NCI-H446 treated with DMSO at 0.1 percent for 48 hours (cell line): ENCODE results near the gene FAM131B.

Source experiments
- DNase-seq: peaks from one replicate; lab custom pipeline; 2025; lab: John Stamatoyannopoulos, UW

The FAM131B gene

DNA sequence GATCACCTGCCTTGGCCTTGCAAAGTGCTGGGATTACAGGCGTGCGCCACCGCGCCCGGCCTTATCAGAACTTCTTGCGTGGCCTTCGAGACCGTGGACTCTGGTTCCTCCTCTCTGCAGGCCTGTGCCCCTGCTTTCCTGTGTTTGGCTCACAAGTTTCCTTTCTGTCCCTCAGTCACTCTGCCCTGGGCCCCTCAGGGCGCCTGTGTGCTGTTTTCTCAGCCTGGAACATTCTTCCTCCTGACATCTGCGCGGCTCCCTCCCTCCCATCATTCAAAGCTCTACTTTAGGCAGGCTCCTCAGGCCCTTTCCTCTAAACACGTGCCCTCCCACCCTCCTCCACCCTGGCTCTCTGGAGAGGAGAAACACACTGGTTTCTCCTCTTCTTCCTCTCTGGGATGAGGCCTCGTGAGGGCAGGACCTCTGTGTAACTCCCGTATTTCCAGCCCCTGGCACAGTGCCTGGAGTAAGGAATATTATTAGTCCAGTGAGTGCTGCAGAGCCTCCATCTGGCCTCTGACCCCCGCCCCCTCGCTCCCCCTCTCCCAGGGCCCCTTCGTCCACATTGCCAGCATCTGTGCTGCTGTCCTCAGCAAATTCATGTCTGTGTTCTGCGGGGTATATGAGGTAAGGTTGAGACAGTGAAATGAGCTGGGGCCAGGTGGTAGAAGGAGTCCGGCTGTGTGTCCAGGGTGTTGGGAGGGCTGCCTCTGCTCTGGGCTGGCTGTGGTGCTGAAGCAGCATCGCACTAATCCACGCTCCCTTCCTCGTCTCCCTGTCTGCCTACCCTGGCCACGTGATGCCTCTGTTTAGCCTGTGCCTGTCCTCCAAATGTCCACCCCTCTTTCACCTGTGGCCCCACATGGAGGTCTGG is 39.5 kb downstream of the FAM131B start:
- DNase-seq: no peak

DNA sequence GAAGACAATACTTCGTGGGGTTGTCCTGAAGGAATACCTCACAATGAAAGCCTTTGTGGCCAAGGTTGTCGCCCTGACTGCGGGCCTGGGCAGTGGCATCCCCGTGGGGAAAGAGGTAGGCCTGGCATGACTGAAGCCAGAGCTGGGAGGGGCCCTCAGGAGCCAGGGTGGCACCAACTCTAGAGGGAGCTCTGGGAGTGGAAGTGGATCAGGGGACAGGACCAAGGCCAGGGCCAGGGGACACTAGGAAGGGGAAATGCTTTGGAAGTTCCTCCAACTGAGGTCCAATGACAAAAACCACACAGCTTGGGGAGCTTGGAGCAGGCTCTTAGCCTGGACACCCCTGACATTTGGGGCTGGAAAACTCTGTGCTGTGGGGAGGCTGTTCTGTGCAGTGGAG is 40.8 kb downstream of the FAM131B start:
- DNase-seq: no peak

DNA sequence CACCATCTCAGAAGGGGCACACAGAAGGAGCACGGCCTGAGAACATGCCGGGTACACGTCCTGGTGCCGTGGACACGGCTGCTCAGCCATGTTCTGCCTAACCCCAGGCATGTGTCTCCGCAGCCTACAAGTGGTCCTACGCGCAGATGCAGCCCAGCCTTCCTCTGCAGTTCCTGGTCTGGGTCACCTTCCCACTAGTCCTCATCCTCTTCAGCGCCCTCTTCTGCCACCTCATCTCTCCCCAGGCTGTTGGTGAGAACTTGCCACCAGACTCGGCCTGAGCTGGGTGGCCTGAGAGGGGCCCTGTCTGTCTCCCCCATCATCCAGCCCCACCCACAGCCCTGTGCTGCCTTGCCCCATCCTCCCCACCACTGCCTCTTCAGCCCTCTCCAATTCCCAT is 41.3 kb downstream of the FAM131B start:
- no peak for DNase-seq

DNA sequence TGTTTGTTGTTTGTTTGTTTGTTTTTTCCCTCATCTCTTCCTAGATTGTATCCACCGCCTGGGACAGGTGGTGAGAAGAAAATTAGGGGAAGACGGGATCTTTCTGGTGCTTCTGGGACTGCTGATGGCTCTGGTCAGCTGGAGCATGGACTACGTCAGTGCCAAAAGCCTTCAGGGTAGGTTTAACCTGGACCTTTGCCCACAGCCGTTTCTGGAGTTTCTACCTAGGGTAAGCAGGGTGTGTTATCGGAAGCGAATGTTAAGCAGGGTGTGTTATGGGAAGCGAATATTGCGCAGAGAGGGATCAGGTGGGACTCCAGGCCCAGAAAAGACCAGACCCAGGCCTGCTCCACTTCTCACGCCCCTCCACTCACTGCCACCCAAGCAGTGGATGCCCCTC is 41.9 kb downstream of the FAM131B start:
- no peak for DNase-seq

DNA sequence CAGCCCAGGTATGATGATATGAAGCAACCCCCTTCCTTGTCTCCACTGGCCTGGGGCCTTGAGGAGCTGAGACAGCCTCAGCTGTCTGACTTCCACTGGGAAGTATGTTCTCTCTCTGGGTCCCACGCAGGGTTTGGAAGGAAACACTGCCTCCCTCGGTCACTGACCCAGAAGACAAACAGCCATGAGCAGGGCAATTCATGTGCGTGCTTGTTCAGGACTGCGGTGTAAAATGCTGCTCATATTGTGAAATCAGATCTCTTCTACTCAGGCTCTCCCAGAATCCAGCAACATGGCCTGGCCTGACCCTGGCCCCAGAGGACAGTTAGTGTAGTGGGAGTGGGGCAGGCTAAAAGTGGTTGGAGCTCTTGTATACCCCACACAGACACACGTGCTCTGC is 43.9 kb downstream of the FAM131B start:
- DNase-seq: no peak

DNA sequence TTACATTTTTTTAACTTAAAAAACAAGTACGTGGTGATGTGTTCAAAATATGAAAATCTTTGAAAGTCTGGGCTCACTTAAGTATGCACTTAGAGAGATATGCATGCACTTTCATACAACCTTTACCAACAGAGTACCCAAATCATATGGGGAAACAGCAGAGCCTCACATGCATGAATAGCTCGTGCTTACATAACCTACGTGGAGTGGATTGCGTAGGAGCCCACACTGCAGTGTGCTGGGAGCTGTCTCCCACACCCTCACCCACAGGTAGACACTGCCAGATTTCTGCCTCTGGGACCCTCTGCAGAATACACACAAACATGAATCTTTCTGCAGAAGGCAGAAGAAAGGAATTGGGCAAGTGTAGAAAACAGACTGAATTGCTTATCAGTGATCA is 46.0 kb downstream of the FAM131B start:
- no peak for DNase-seq

DNA sequence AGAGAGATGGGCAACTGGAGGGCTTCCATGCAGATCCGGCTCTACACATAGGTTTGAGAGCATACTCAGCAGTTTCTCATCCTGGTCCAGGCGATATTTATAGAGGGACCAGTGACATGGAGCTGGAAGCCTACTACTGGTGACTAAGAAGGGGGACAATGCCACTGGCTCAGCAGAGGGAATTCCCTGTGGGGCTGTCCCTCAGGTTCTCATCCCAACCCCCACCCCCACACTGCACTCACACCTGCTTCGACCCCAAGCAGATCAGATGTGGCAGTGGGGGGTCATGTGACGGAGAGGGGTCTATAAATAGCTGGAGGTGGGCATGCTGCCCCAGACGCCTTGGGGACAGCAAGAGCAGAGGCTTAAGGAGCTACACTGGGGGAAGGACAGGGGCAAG is 46.7 kb downstream of the FAM131B start, which contains the start of gene CLCN1:
CLCN1 (plus strand) TSS at position 336 of the 400 bp plus-strand sequence. CDS start 102 bp downstream, outside the sequence.
- no peak for DNase-seq

DNA sequence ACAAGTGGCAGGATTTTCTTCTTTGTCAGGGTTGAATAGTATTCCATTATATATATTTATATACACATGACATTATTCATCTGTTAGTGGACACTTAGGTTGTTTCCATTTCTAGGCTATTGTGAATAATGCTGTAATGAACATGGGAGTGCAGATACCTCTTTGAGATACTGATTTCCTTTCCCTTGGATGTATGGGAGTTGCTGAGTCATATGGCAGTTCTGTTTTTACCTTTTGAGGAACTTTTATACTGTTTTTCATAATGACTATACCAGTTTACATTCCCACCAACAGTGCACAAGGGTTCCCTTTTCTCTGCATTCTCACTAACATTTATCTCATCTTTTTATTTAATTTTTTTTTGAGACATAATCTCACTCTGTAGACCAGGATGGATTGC is 48.4 kb downstream of the FAM131B start:
- no peak for DNase-seq

DNA sequence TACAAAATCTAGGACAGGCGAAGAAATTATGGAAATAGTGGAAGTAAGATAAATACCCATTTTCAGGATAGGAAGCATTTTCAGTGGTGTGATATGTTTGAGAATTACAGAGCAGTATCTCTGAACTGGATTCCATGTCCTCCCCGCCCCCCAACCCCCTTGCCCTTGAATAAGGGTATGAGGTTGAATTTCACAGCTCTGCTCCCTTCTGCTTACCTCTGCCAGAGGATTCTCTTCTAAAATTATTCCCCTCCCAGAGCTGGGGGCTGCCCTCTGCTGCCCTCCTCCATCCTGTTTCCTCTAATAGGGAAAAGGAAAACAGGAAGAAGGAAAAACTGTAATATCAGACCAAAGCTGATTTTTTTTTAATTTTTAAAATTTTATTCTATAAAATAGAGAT is 53.9 kb downstream of the FAM131B start:
- DNase-seq: no peak

DNA sequence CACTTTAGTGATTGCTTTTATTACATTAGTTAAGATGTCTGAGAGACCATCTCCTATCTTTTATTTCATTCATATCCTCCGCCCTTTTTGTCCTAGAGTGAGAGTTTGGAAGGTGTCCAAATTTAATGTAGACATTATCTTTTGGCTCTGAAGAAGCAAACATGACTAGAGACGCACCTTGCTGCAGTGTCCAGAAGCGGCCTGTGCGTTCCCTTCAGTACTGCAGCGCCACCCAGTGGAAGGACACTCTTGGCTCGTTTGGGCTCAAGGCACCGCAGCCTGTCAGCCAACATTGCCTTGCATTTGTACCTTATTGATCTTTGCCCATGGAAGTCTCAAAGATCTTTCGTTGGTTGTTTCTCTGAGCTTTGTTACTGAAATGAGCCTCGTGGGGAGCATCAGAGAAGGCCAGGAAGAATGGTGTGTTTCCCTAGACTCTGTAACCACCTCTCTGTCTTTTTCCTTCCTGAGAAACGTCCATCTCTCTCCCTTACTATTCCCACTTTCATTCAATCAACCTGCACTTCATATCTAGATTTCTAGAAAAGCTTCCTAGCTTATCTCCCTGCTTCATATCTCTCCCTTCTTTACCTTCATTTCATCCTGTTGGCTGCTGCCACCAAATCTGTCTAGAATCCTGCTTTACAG is 57.0 kb downstream of the FAM131B start:
- no peak for DNase-seq

DNA sequence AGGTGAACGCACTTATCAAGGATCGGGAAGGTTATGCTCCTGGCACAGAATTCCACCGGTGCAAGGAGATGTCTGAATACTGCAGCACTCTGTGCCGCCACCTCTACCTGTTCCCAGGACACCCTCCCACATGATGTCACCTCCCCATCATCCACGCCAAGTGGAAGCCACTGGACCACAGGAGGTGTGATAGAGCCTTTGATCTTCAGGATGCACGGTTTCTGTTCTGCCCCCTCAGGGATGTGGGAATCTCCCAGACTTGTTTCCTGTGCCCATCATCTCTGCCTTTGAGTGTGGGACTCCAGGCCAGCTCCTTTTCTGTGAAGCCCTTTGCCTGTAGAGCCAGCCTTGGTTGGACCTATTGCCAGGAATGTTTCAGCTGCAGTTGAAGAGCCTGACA is 57.6 kb downstream of the FAM131B start:
- DNase-seq: no peak

DNA sequence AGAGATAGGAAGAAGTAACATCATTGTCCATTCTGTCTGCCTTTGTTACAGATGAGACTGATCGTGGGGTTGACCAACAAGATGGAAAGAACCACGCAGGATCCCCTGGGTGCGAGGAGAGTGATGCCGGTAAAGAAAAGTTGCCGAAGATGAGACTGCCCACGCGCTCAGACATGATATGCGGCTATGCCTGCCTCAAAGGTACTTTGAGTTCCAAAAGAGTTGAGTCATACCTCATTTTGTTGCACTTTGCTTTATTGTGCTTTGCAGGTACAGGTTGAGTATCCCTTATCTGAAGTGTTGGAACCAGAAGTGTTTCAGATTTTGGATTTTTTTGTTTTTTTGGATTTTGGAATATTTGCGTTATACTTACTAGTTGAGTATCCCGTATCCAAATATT is 58.8 kb downstream of the FAM131B start:
- DNase-seq: no peak
